ENCODE data around the gene AFF1.

AFF1 gene

GRCh38 chr4:87037671-87038334 is 103.0 kb downstream of the AFF1 start:
- no peak overlapping the region for H3K14ac ChIP-seq (ENCODE audit: low read length)
- H3K18ac ChIP-seq (ENCODE audit: low read length) = no peak overlapping the region
- no peaks in the 10 kb centered on the region for H3K27me3 ChIP-seq (ENCODE audit: control insufficient read depth in 3 of 3, insufficient read depth in 3 of 3, low read depth in 1 of 3, low read length in 3 of 3)
- no peaks in the 10 kb centered on the region for H3K9me3 ChIP-seq (replicated peaks in 1 of 2; ENCODE audit: control insufficient read depth in 2 of 2, insufficient read depth in 1 of 2, low read depth in 1 of 2, low read length in 2 of 2)
- H2BK15ac ChIP-seq (ENCODE audit: low read length) = no peak overlapping the region
- peak overlapping the region; percentile 3 for H2AFZ ChIP-seq (ENCODE audit: low read length)
- H4K8ac ChIP-seq (ENCODE audit: low read depth, low read length) = no peak overlapping the region
- no peak for DNase-seq (ENCODE audit: low spot score)
- no peak overlapping the region for H2AK5ac ChIP-seq (ENCODE audit: low read depth, low read length)
- H3K9ac ChIP-seq (ENCODE audit: low read depth, low read length, poor library complexity) = no peak overlapping the region
- H3K79me1 ChIP-seq (ENCODE audit: low read depth, low read length) = no peaks in the 10 kb centered on the region
- H3K4me1 ChIP-seq (ENCODE audit: control insufficient read depth in 2 of 2, insufficient read depth in 1 of 2, low read depth in 1 of 2, low read length in 2 of 2) = peaks cover 33 to 53% of the 10 kb centered on the region in 2 donors
- H3K27ac ChIP-seq (replicated peaks; ENCODE audit: low read length) = peak overlapping the region; percentile 91
- no peak overlapping the region for H3K4ac ChIP-seq (ENCODE audit: low read length)
- no CpG with 5 or more reads among the region's 5 CpGs for WGBS, 2 donors (ENCODE audit: extremely low coverage in 2 of 2, insufficient read length in 2 of 2, insufficient replicate concordance in 1 of 2)
- no peak overlapping the region for H2BK5ac ChIP-seq (ENCODE audit: low read length)
- no peak overlapping the region for H2BK120ac ChIP-seq (ENCODE audit: low read depth, low read length)
- peak overlapping the region in 1 of 2 donors; percentile 24 for H3K4me3 ChIP-seq (ENCODE audit: low read length in 2 of 2)
- no peak overlapping the region for H3K23ac ChIP-seq (ENCODE audit: low read depth, low read length, poor library complexity)
- no peak overlapping the region for H4K91ac ChIP-seq (ENCODE audit: low read depth, low read length, poor library complexity)
- H3K36me3 ChIP-seq (replicated peaks in 1 of 2; ENCODE audit: control insufficient read depth in 2 of 2, insufficient read depth in 2 of 2, low read length in 2 of 2) = no peaks in the 10 kb centered on the region
- no peak overlapping the region for H2BK12ac ChIP-seq (ENCODE audit: low read length)
- H3K4me2 ChIP-seq (ENCODE audit: insufficient read depth, low read length, poor library complexity, severe bottlenecking) = no peak overlapping the region

- Histone ChIP-seq H3K4ac (ENCODE audit: low read length) (no peak overlapping the region), H3K14ac (ENCODE audit: low read length) (no peak overlapping the region), H3K79me1 (ENCODE audit: low read depth, low read length) (no peaks in the 10 kb centered on the region), H2BK15ac (ENCODE audit: low read length) (no peak overlapping the region), H3K4me1 (ENCODE audit: control insufficient read depth in 2 of 2, insufficient read depth in 1 of 2, low read depth in 1 of 2, low read length in 2 of 2) (peaks cover 32 to 45% of the 10 kb centered on the region in 2 donors), H2BK5ac (ENCODE audit: low read length) (no peak overlapping the region), H3K18ac (ENCODE audit: low read length) (peak overlapping the region; percentile 82), H3K4me3 (ENCODE audit: low read length in 2 of 2) (peak overlapping the region in 1 of 2 donors; percentile 24), H3K9ac (ENCODE audit: low read depth, low read length, poor library complexity) (no peak overlapping the region), H2BK120ac (ENCODE audit: low read depth, low read length) (no peak overlapping the region), H3K36me3 (replicated peaks in 1 of 2; ENCODE audit: control insufficient read depth in 2 of 2, insufficient read depth in 2 of 2, low read length in 2 of 2) (no peaks in the 10 kb centered on the region), H3K9me3 (replicated peaks in 1 of 2; ENCODE audit: control insufficient read depth in 2 of 2, insufficient read depth in 1 of 2, low read depth in 1 of 2, low read length in 2 of 2) (no peaks in the 10 kb centered on the region), H3K4me2 (ENCODE audit: insufficient read depth, low read length, poor library complexity, severe bottlenecking) (peak overlapping the region; percentile 41), H3K27ac (replicated peaks; ENCODE audit: low read length) (peak overlapping the region; percentile 91), H4K8ac (ENCODE audit: low read depth, low read length) (no peak overlapping the region), H3K23ac (ENCODE audit: low read depth, low read length, poor library complexity) (no peak overlapping the region), H2AK5ac (ENCODE audit: low read depth, low read length) (peak overlapping the region; percentile 25), H3K27me3 (ENCODE audit: control insufficient read depth in 3 of 3, insufficient read depth in 3 of 3, low read depth in 1 of 3, low read length in 3 of 3) (no peaks in the 10 kb centered on the region), H2AFZ (ENCODE audit: low read length) (no peak overlapping the region), H4K91ac (ENCODE audit: low read depth, low read length, poor library complexity) (no peak overlapping the region), H2BK12ac (ENCODE audit: low read length) (no peak overlapping the region)
- no CpG with 5 or more reads among the region's 8 CpGs for WGBS, 2 donors (ENCODE audit: extremely low coverage in 2 of 2, insufficient read length in 2 of 2, insufficient replicate concordance in 1 of 2)
- peak; percentile 80 for DNase-seq (ENCODE audit: low spot score)
Measured at GRCh38 chr4:87038837-87039615, 104.2 kb downstream of the AFF1 start.

GRCh38 chr4:87041141-87041540 is 106.3 kb downstream of the AFF1 start:
- Histone ChIP-seq H3K14ac (ENCODE audit: low read length) (no peak overlapping the region), H2BK12ac (ENCODE audit: low read length) (no peak overlapping the region), H2AFZ (ENCODE audit: low read length) (no peak overlapping the region), H3K4me3 (ENCODE audit: low read length in 2 of 2) (no peak overlapping the region), H2AK5ac (ENCODE audit: low read depth, low read length) (no peak overlapping the region), H2BK15ac (ENCODE audit: low read length) (no peak overlapping the region), H3K23ac (ENCODE audit: low read depth, low read length, poor library complexity) (no peak overlapping the region), H3K9ac (ENCODE audit: low read depth, low read length, poor library complexity) (no peak overlapping the region), H3K9me3 (replicated peaks in 1 of 2; ENCODE audit: control insufficient read depth in 2 of 2, insufficient read depth in 1 of 2, low read depth in 1 of 2, low read length in 2 of 2) (no peaks in the 10 kb centered on the region), H3K4ac (ENCODE audit: low read length) (no peak overlapping the region), H2BK5ac (ENCODE audit: low read length) (no peak overlapping the region), H3K4me1 (ENCODE audit: control insufficient read depth in 2 of 2, insufficient read depth in 1 of 2, low read depth in 1 of 2, low read length in 2 of 2) (peaks cover 35 to 52% of the 10 kb centered on the region in 2 donors), H3K27me3 (ENCODE audit: control insufficient read depth in 3 of 3, insufficient read depth in 3 of 3, low read depth in 1 of 3, low read length in 3 of 3) (no peaks in the 10 kb centered on the region), H2BK120ac (ENCODE audit: low read depth, low read length) (no peak overlapping the region), H3K18ac (ENCODE audit: low read length) (no peak overlapping the region), H3K79me1 (ENCODE audit: low read depth, low read length) (no peaks in the 10 kb centered on the region), H4K91ac (ENCODE audit: low read depth, low read length, poor library complexity) (no peak overlapping the region), H3K27ac (replicated peaks; ENCODE audit: low read length) (peak overlapping the region; percentile 3), H4K8ac (ENCODE audit: low read depth, low read length) (no peak overlapping the region), H3K4me2 (ENCODE audit: insufficient read depth, low read length, poor library complexity, severe bottlenecking) (no peak overlapping the region), H3K36me3 (replicated peaks in 1 of 2; ENCODE audit: control insufficient read depth in 2 of 2, insufficient read depth in 2 of 2, low read length in 2 of 2) (no peaks in the 10 kb centered on the region)
- no CpG with 5 or more reads among the region's 3 CpGs for WGBS, 2 donors (ENCODE audit: extremely low coverage in 2 of 2, insufficient read length in 2 of 2, insufficient replicate concordance in 1 of 2)
- DNase-seq (ENCODE audit: low spot score) = no peak

DNA sequence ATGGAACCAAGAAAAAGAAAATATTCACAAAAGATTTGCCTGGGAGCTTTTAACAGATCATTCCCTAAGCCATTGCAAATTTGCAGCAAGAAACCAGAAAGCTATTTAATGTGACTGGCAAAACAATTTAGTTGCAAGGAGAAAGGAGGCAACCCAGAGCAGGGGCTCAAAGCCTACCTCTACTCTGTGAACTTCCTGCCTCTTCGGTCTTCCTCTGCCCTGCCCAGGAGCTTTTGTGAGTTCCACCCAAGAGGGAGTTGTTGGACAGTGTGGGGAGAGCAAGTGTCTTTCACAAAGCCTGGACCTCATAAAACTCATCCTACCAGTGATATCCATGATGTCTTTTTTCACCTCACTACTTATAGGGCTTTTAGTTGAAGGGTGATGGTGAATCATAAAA is 107.4 kb downstream of the AFF1 start:
- Histone ChIP-seq H3K9me3 (replicated peaks in 1 of 2; ENCODE audit: control insufficient read depth in 2 of 2, insufficient read depth in 1 of 2, low read depth in 1 of 2, low read length in 2 of 2) (peaks cover 0 to 3% of the 10 kb centered on the region in 2 donors), H2BK120ac (ENCODE audit: low read depth, low read length) (no peak overlapping the region), H3K27ac (replicated peaks; ENCODE audit: low read length) (peak overlapping the region; percentile 17), H3K36me3 (replicated peaks in 1 of 2; ENCODE audit: control insufficient read depth in 2 of 2, insufficient read depth in 2 of 2, low read length in 2 of 2) (peaks cover 6 to 10% of the 10 kb centered on the region in 2 donors), H2AK5ac (ENCODE audit: low read depth, low read length) (no peak overlapping the region), H3K4me1 (ENCODE audit: control insufficient read depth in 2 of 2, insufficient read depth in 1 of 2, low read depth in 1 of 2, low read length in 2 of 2) (peaks cover 34 to 44% of the 10 kb centered on the region in 2 donors), H3K79me1 (ENCODE audit: low read depth, low read length) (peaks cover 4% of the 10 kb centered on the region), H3K14ac (ENCODE audit: low read length) (no peak overlapping the region), H2AFZ (ENCODE audit: low read length) (no peak overlapping the region), H3K4me2 (ENCODE audit: insufficient read depth, low read length, poor library complexity, severe bottlenecking) (no peak overlapping the region), H3K23ac (ENCODE audit: low read depth, low read length, poor library complexity) (no peak overlapping the region), H3K4ac (ENCODE audit: low read length) (no peak overlapping the region), H2BK15ac (ENCODE audit: low read length) (no peak overlapping the region), H4K91ac (ENCODE audit: low read depth, low read length, poor library complexity) (no peak overlapping the region), H3K9ac (ENCODE audit: low read depth, low read length, poor library complexity) (no peak overlapping the region), H2BK12ac (ENCODE audit: low read length) (no peak overlapping the region), H3K27me3 (ENCODE audit: control insufficient read depth in 3 of 3, insufficient read depth in 3 of 3, low read depth in 1 of 3, low read length in 3 of 3) (no peaks in the 10 kb centered on the region), H4K8ac (ENCODE audit: low read depth, low read length) (no peak overlapping the region), H3K4me3 (ENCODE audit: low read length in 2 of 2) (no peak overlapping the region), H2BK5ac (ENCODE audit: low read length) (no peak overlapping the region), H3K18ac (ENCODE audit: low read length) (no peak overlapping the region)
- WGBS, 2 donors (ENCODE audit: extremely low coverage in 2 of 2, insufficient read length in 2 of 2, insufficient replicate concordance in 1 of 2) = no CpG with 5 or more reads among the region's 1 CpG
- no peak for DNase-seq (ENCODE audit: low spot score)
